K562 (cell line): ENCODE measurements around the gene SNX25. TPM values are rescaled to one million over a fixed set of nuclear protein-coding genes. Genes with fewer than 3 reads are reported as not detected.

Source experiments
- ATAC-seq: fragments of 200-7000 bp; cut with Tn5 transposase; 3 replicates; pipeline ENCODE4 v1.9.1; 2020; ENCODE audit warnings: moderate library complexity
- BruUV-seq: library from RNA; stranded (reverse); fragments of 400-500 nt; replicated peaks from 2 replicates; lab custom pipeline; 2021; lab: Mats Ljungman, UMichigan
- CTCF ChIA-PET: fragments of 300-600 bp; formaldehyde crosslinking; extraction: SDS; loops from one replicate; lab custom pipeline; 2021; ENCODE audit warnings: low intra/inter-chr PET ratio; lab: Yijun Ruan, JAX
- POLR2A ChIA-PET: fragments of 300-600, 350-650 bp; sonication (Branson Sonifier 250); formaldehyde crosslinking; extraction: SDS; loops from one replicate; lab custom pipeline; 2021; ENCODE audit warnings: antibody characterized with exemption, inconsistent platforms; lab: Yijun Ruan, JAX
- DNase-seq, 4 experiments: peaks; one replicate each; pipeline versions ENCODE4 v3.0.0 to v3.0.0-alpha.2; 2011 to 2018; ENCODE audit warnings: low spot score in 3 of 4, mixed read lengths in 3 of 4; ENCODE audit errors: extremely low read depth in 1 of 4
- FAIRE-seq: peaks from 2 replicates; lab custom pipeline; 2011; peaks lifted over from hg19 to GRCh38; lab: Jason Lieb, UNC
- H2AFZ ChIP-seq: 2 replicates; pipeline ENCODE4 v1.6.0; 2011; ENCODE audit warnings: low read depth, low read length, control low read depth, inconsistent platforms
- H3K27ac ChIP-seq: fragments of 200-600 bp; 3 replicates; pipeline ENCODE4 v1.8.0; 2011; ENCODE audit warnings: low read depth, mild to moderate bottlenecking, control low read depth, inconsistent platforms, low read length, moderate library complexity, mixed read lengths; ENCODE audit errors: extremely low read depth
- H3K27me3 ChIP-seq, 2 experiments: fragments of 300-600 bp in 1 of 2; 2 replicates in 1 of 2; 3 replicates in 1 of 2; pipeline versions ENCODE4 v1.6.0 to v1.8.0; 2011; ENCODE audit warnings: inconsistent platforms in 2 of 2, low read length in 2 of 2, mild to moderate bottlenecking in 1 of 2, mixed read lengths in 1 of 2, moderate library complexity in 1 of 2; ENCODE audit not compliant: control insufficient read depth in 2 of 2, insufficient read depth in 2 of 2
- H3K36me3 ChIP-seq: fragments of 300-600 bp; 3 replicates; pipeline ENCODE4 v1.8.0; 2011; ENCODE audit warnings: mild to moderate bottlenecking, low read length, inconsistent platforms; ENCODE audit not compliant: control insufficient read depth, insufficient read depth
- H3K4me1 ChIP-seq, 2 experiments: fragments of 200-600 bp in 1 of 2; replicated peaks in 1 of 2; 2 replicates in 1 of 2; 3 replicates in 1 of 2; pipeline versions ENCODE4 v1.5.1 to v1.8.0; 2011; ENCODE audit warnings: inconsistent platforms in 2 of 2, low read length in 2 of 2, mild to moderate bottlenecking in 1 of 2, mixed read lengths in 1 of 2, moderate library complexity in 1 of 2; ENCODE audit not compliant: control insufficient read depth in 2 of 2, insufficient read depth in 2 of 2
- H3K4me2 ChIP-seq: 2 replicates; pipeline ENCODE4 v1.6.1; 2011; ENCODE audit warnings: low read length, control low read depth, inconsistent platforms, mixed read lengths; ENCODE audit not compliant: insufficient read depth
- H3K4me3 ChIP-seq: fragments of 200-600 bp; sonication (generic), shearing (Covaris generic); 2 replicates; pipeline ENCODE4 v1.5.1; 2016; ENCODE audit warnings: control low read depth, inconsistent platforms
- H3K79me2 ChIP-seq: fragments of 200-600 bp; 3 replicates; pipeline ENCODE4 v1.8.0; 2011; ENCODE audit warnings: low read length, inconsistent platforms; ENCODE audit not compliant: control insufficient read depth, insufficient read depth
- H3K9ac ChIP-seq, 2 experiments: 2 replicates each; pipeline versions ENCODE4 v1.6.0 to v1.6.1; 2011; ENCODE audit warnings: low read depth in 2 of 2, low read length in 2 of 2, control low read depth in 1 of 2, inconsistent platforms in 1 of 2, mild to moderate bottlenecking in 1 of 2, mixed read lengths in 1 of 2; ENCODE audit not compliant: insufficient read depth in 1 of 2
- H3K9me1 ChIP-seq: one replicate; pipeline ENCODE4 v1.6.0; 2011; ENCODE audit warnings: inconsistent platforms, mild to moderate bottlenecking, low read length, moderate library complexity; ENCODE audit not compliant: control insufficient read depth, insufficient read depth
- H3K9me3 ChIP-seq: replicated peaks from 2 replicates; pipeline ENCODE4 v1.5.1; 2011; ENCODE audit warnings: low read depth, low read length, inconsistent platforms; ENCODE audit not compliant: control insufficient read depth, insufficient read depth
- H4K20me1 ChIP-seq: replicated peaks from 2 replicates; pipeline ENCODE4 v1.6.1; 2011; ENCODE audit warnings: low read length, inconsistent platforms, mixed read lengths; ENCODE audit not compliant: control insufficient read depth, insufficient read depth
- ARID1B ChIP-seq: fragments of 450-650 bp; IDR thresholded peaks from 2 replicates; pipeline ENCODE4 v1.6.1; 2016; ENCODE audit warnings: antibody characterized with exemption, mild to moderate bottlenecking, inconsistent platforms
- ATF4 ChIP-seq: fragments of 450-650 bp; formaldehyde crosslinking; IDR thresholded peaks from 2 replicates; pipeline ENCODE4 v1.4.0; 2022; ENCODE audit warnings: mild to moderate bottlenecking, moderate library complexity
- CTBP1 ChIP-seq: fragments of 450-650 bp; IDR thresholded peaks from 2 replicates; pipeline ENCODE4 v1.6.1; 2016; ENCODE audit warnings: borderline replicate concordance
- DPF2 ChIP-seq: fragments of 450-650 bp; IDR thresholded peaks from 2 replicates; pipeline ENCODE4 v1.6.1; 2016
- MAX ChIP-seq: sonication (generic); formaldehyde crosslinking; IDR thresholded peaks from 2 replicates; pipeline ENCODE4 v1.9.0; 2022; ENCODE audit warnings: mild to moderate bottlenecking, missing genetic modification reagents
- MTA2 ChIP-seq: fragments of 450-650 bp; IDR thresholded peaks from 2 replicates; pipeline ENCODE4 v1.6.1; 2016; ENCODE audit warnings: low read depth
- PRDM10 ChIP-seq: fragments of 450-650 bp; IDR thresholded peaks from 2 replicates; pipeline ENCODE4 v1.6.1; 2018; ENCODE audit not compliant: partially characterized antibody
- SAP30 ChIP-seq: fragments of 200-600 bp; sonication (generic); IDR thresholded peaks from 2 replicates; pipeline ENCODE4 v1.6.1; 2012; ENCODE audit warnings: borderline replicate concordance, low read depth, mild to moderate bottlenecking, moderate library complexity, low read length, control low read depth, inconsistent platforms; ENCODE audit not compliant: insufficient read depth, poor library complexity, severe bottlenecking
- SMARCE1 ChIP-seq: fragments of 450-650 bp; IDR thresholded peaks from 2 replicates; pipeline ENCODE4 v1.7.1; 2016; ENCODE audit warnings: mild to moderate bottlenecking
- SPI1 ChIP-seq: IDR thresholded peaks from 2 replicates; pipeline ENCODE4 v1.6.1; 2011; ENCODE audit warnings: low read depth, low read length, control low read depth, borderline replicate concordance
- TAL1 ChIP-seq: fragments of 450-650 bp; IDR thresholded peaks from 2 replicates; pipeline ENCODE4 v1.6.1; 2016; ENCODE audit warnings: mild to moderate bottlenecking
- TEAD4 ChIP-seq, 2 experiments: sonication (generic) in 1 of 2; formaldehyde crosslinking in 1 of 2; IDR thresholded peaks; 2 replicates each; pipeline versions ENCODE4 v1.6.1 to v1.8.0; 2012 to 2022; ENCODE audit warnings: borderline replicate concordance in 1 of 2, inconsistent platforms in 1 of 2, low read length in 1 of 2, mild to moderate bottlenecking in 1 of 2, missing genetic modification reagents in 1 of 2
- VEZF1 ChIP-seq: fragments of 200-800 bp; sonication (Bioruptor generic); IDR thresholded peaks from 2 replicates; pipeline ENCODE4 v1.6.1; 2017; ENCODE audit warnings: missing genetic modification characterization, missing compliant biosample characterization
- ZBTB26 ChIP-seq: fragments of 450-650 bp; formaldehyde crosslinking; IDR thresholded peaks from 2 replicates; pipeline ENCODE4 v1.4.0; 2022; ENCODE audit warnings: missing genetic modification characterization
- ZNF134 ChIP-seq: fragments of 250-450 bp; sonication (Bioruptor Pico); conservative IDR thresholded peaks from 2 replicates; pipeline ENCODE4 v1.4.0; 2020
- WGBS: fragments of 100-300 bp; shearing (Covaris generic); methylation state at CpG from one replicate; pipeline ENCODE4 v1.1.6; 2016; ENCODE audit warnings: low coverage, mixed read lengths; ENCODE audit not compliant: insufficient coverage; ENCODE audit errors: missing lambda C conversion rate; 5-methylcytosine and 5-hydroxymethylcytosine counted together
- in situ Hi-C: fragments of 300-500 bp; cut with MboI; formaldehyde crosslinking; loops from 4 replicates; pipeline ENCODE4 v1.15.0; 2018; ENCODE audit warnings: inconsistent platforms, mixed read lengths
- intact Hi-C: fragments of 100-400 bp; cut with micrococcal nuclease; formaldehyde crosslinking; loops from 2 replicates; pipeline ENCODE4 v1.14.2; 2022
- polyA plus RNA-seq, 8 experiments: library from polyadenylated mRNA; depleted of rRNA in 4 of 8; stranded (reverse) in 5 of 8; unstranded in 3 of 8; fragments of >200 nt; fragmentation: Nextera tagmentation in 2 of 8; fragmentation: Illumina TruSeq in 1 of 8; extraction: Ambion mirVana in 2 of 8; extraction: Trizol in 1 of 8; gene quantifications; 2 replicates each; pipeline versions ENCODE4 v1.2.1 to v1.2.3, GENCODE V29; 2011 to 2014; ENCODE audit warnings: inconsistent platforms in 1 of 8, missing spikeins in 1 of 8
- total RNA-seq, 7 experiments: library from RNA; depleted of rRNA in 6 of 7; stranded (reverse); fragments of >200 nt in 6 of 7; fragmentation: Illumina TruSeq in 2 of 7; extraction: Trizol in 2 of 7; gene quantifications; 2 replicates each; pipeline versions ENCODE4 v1.2.1 to v1.2.3, GENCODE V29; 2011 to 2021; ENCODE audit warnings: low replicate concordance in 1 of 7

SNX25 gene
- total and polyA plus RNA-seq, 9 of the 15 experiments (the other 6 are each of a cell fraction or from before 2014, with no cell fraction given): 2.5 to 23.4 (median 13.3) TPM

- no peak overlapping the region for H3K4me2 ChIP-seq
- H3K4me3 ChIP-seq: no peak overlapping the region
- peak; percentile 40; the same call in 1 of the 2 replicates for TF ChIP-seq DPF2
- 0 out of 2 replicates have a peak, but pooled peaks have one; percentile 13 for TF ChIP-seq MTA2
- no peak for TF ChIP-seq ATF4 (CRISPR knock-in tag)
- peak; percentile 69; the same call in 1 of the 2 replicates for TF ChIP-seq SMARCE1
- TF ChIP-seq TEAD4 (IDR thresholded peaks at IDR 0.05; ENCODE audit: low read length): peak; percentile 66; the same call in 1 of the 2 replicates
- TF ChIP-seq TEAD4 (CRISPR knock-in tag; IDR thresholded peaks at IDR 0.05; ENCODE audit: borderline replicate concordance): no peak
- peak; percentile 23; the same call in 1 of the 2 replicates for TF ChIP-seq ZBTB26 (CRISPR knock-in tag)
- peak; percentile 66 for TF ChIP-seq ARID1B
- peak; percentile 33; the same call in 1 of the 2 replicates for TF ChIP-seq TAL1
- TF ChIP-seq SPI1: peak; percentile 95
- TF ChIP-seq SAP30: no peak
- TF ChIP-seq VEZF1 (CRISPR knock-in tag): 0 out of 2 replicates have a peak, but pooled peaks have one; percentile 31
- TF ChIP-seq ZNF134 (CRISPR knock-in tag): no peak
- peak; percentile 36 for TF ChIP-seq PRDM10
- TF ChIP-seq MAX (CRISPR knock-in tag): no peak
- TF ChIP-seq CTBP1: no peak
Measured at GRCh38 chr4:185213877-185214276, 4.5 kb downstream of the SNX25 start.

More at GRCh38 chr4:185213877-185214276, 4.5 kb downstream of the SNX25 start:
- 33% methylated on average over 2 of the region's 4 CpGs for WGBS
- DNase-seq (peak in 2 of 4 experiments; percentile 31 to 44), ATAC-seq (no peak), FAIRE-seq (no peak)
- ChIA-PET POLR2A (no interaction called here), CTCF (no interaction called here)
- Histone ChIP-seq H3K9ac (no peak overlapping the region), H3K79me2 (peaks cover 47% of the 10 kb centered on the region), H3K36me3 (no peaks in the 10 kb centered on the region; the same call in 2 of the 3 replicates), H3K4me1 (peaks cover 26 to 36% of the 10 kb centered on the region in 2 experiments; a peak in 4 of 5 replicates), H3K9me1 (no peaks in the 10 kb centered on the region), H3K27me3 (no peaks in the 10 kb centered on the region), H2AFZ (no peak overlapping the region), H3K27ac (no peak overlapping the region), H3K9me3 (no peaks in the 10 kb centered on the region), H4K20me1 (peaks cover 13% of the 10 kb centered on the region)
- BruUV-seq: no TSS peak
- intact Hi-C loops (loop anchor here (5.0 kb wide), 1 partner anchor 33 kb away; no protein-coding TSS in a partner anchor), in situ Hi-C loops (no loop called here)
